ENCODE data around the gene DDX41.
"Not testable (repeated sequence)": the region's sequence is repeated elsewhere in the genome, so short reads cannot be mapped to it uniquely, and the experiment has no call there.

Gene DDX41

GRCh38 chr5:177498013-177498787 lies 18.6 kb downstream of the DDX41 start:
- no peak for DNase-seq (ENCODE audit: low read depth in 2 of 2)

GRCh38 chr5:177497292-177498012 lies 19.3 kb downstream of the DDX41 start, which contains the start of gene PDLIM7:
PDLIM7 (minus strand) TSS chr5:177497604; CDS start chr5:177496512, 1,092 bp downstream.
- peak; percentile 88 to 90 for DNase-seq (ENCODE audit: low read depth in 2 of 2)

GRCh38 chr5:177496727-177497291 lies 20.0 kb downstream of the DDX41 start:
- no peak for DNase-seq (ENCODE audit: low read depth in 2 of 2)

GRCh38 chr5:177496070-177496726 lies 20.6 kb downstream of the DDX41 start:
- DNase-seq (ENCODE audit: low read depth in 2 of 2): no peak

- no peak for DNase-seq (ENCODE audit: low read depth in 2 of 2)
These were observed 21.3 kb downstream of the DDX41 start for GRCh38 chr5:177495243-177496060.

- peak in 1 of 2 donors; percentile 30 for DNase-seq (ENCODE audit: low read depth in 2 of 2)
These were observed 22.2 kb downstream of the DDX41 start for GRCh38 chr5:177494346-177495195.

- no peak for DNase-seq (ENCODE audit: low read depth in 2 of 2)
These were observed 22.9 kb downstream of the DDX41 start for GRCh38 chr5:177493795-177494345.

GRCh38 chr5:177492841-177493240 lies 23.9 kb downstream of the DDX41 start:
- no peak for DNase-seq (ENCODE audit: low read depth in 2 of 2)

- no peak for DNase-seq (ENCODE audit: low read depth in 2 of 2)
These were observed 24.6 kb downstream of the DDX41 start for GRCh38 chr5:177491983-177492746.

GRCh38 chr5:177491429-177491945 lies 25.3 kb downstream of the DDX41 start:
- DNase-seq (ENCODE audit: low read depth in 2 of 2): peak in 1 of 2 donors; percentile 33

GRCh38 chr5:177490992-177491391 lies 25.8 kb downstream of the DDX41 start:
- DNase-seq (ENCODE audit: low read depth in 2 of 2): no peak

- no peak for DNase-seq (ENCODE audit: low read depth in 2 of 2)
These were observed 26.3 kb downstream of the DDX41 start for GRCh38 chr5:177490311-177490991.

- DNase-seq (ENCODE audit: low read depth in 2 of 2): no peak
These were observed 27.5 kb downstream of the DDX41 start for GRCh38 chr5:177489119-177489716.

- DNase-seq (ENCODE audit: low read depth in 2 of 2): no peak
These were observed 28.8 kb downstream of the DDX41 start for GRCh38 chr5:177487975-177488374.

GRCh38 chr5:177487144-177487543 lies 29.6 kb downstream of the DDX41 start:
- DNase-seq (ENCODE audit: low read depth in 2 of 2): no peak

GRCh38 chr5:177486256-177486655 lies 30.5 kb downstream of the DDX41 start:
- DNase-seq (ENCODE audit: low read depth in 2 of 2): no peak

GRCh38 chr5:177485753-177486152 lies 31.0 kb downstream of the DDX41 start:
- not testable (repeated sequence) for DNase-seq (ENCODE audit: low read depth in 2 of 2)

Measured in stimulated activated CD8-positive, alpha-beta memory T cell treated with anti-CD3 and anti-CD28 coated beads, Interleukin-15, amount 100 ng/mL, for 48 hours (primary cell).